IMR-90 (cell line): Measurements from ENCODE around the gene ZNF669. TPM values are rescaled to one million over a fixed set of nuclear protein-coding genes. Genes with fewer than 3 reads are reported as not detected.

Experiments used
- ATAC-seq: fragments of 200-7000 bp; cut with Tn5 transposase; 2 replicates; pipeline ENCODE4 v1.9.1; 2020; ENCODE audit warnings: low read depth, mild to moderate bottlenecking, moderate library complexity
- BruUV-seq: library from RNA; stranded (reverse); fragments of 400-500 nt; replicated peaks from 2 replicates; lab custom pipeline; 2021; lab: Mats Ljungman, UMichigan
- CTCF ChIA-PET: fragments of 300-600 bp; formaldehyde crosslinking; extraction: SDS; loops from one replicate; lab custom pipeline; 2021; ENCODE audit warnings: antibody characterized with exemption; lab: Yijun Ruan, JAX
- POLR2A ChIA-PET: fragments of 300-600 bp; sonication (Branson Sonifier 250); formaldehyde crosslinking; loops from one replicate; lab custom pipeline; 2022; ENCODE audit warnings: antibody characterized with exemption; ENCODE audit not compliant: unreplicated experiment; lab: Charles Lee
- DNase-seq: peaks from one replicate; pipeline ENCODE4 v3.0.0; 2013
- H2AFZ ChIP-seq: replicated peaks from 2 replicates; pipeline ENCODE3; 2013; ENCODE audit warnings: low read length, mild to moderate bottlenecking; ENCODE audit not compliant: poor library complexity
- H2AK5ac ChIP-seq: 2 replicates; pipeline ENCODE4 v1.6.1; 2013; ENCODE audit warnings: low read depth, low read length, inconsistent platforms
- H2AK9ac ChIP-seq: replicated peaks from 2 replicates; pipeline ENCODE3; 2013; ENCODE audit warnings: mild to moderate bottlenecking, low read depth, low read length, moderate library complexity; ENCODE audit not compliant: poor library complexity
- H2BK120ac ChIP-seq: 2 replicates; pipeline ENCODE4 v1.6.1; 2013; ENCODE audit warnings: low read depth, low read length, inconsistent platforms
- H2BK15ac ChIP-seq: 3 replicates; pipeline ENCODE4 v1.6.1; 2013; ENCODE audit warnings: low read depth, low read length, inconsistent platforms
- H2BK20ac ChIP-seq: 2 replicates; pipeline ENCODE4 v1.6.1; 2013; ENCODE audit warnings: low read depth, mild to moderate bottlenecking, inconsistent platforms, low read length, moderate library complexity
- H2BK5ac ChIP-seq: 2 replicates; pipeline ENCODE4 v1.6.1; 2013; ENCODE audit warnings: mild to moderate bottlenecking, low read depth, low read length, inconsistent platforms; ENCODE audit not compliant: poor library complexity, severe bottlenecking
- H3K14ac ChIP-seq: replicated peaks from 2 replicates; pipeline ENCODE4 v1.6.1; 2013; ENCODE audit warnings: low read depth, low read length, inconsistent platforms
- H3K18ac ChIP-seq: 2 replicates; pipeline ENCODE4 v1.6.1; 2013; ENCODE audit warnings: low read depth, low read length, control low read depth
- H3K23ac ChIP-seq: 2 replicates; pipeline ENCODE4 v1.6.1; 2013; ENCODE audit warnings: low read depth, low read length, inconsistent platforms
- H3K27ac ChIP-seq: 2 replicates; pipeline ENCODE4 v1.5.1; 2013; ENCODE audit warnings: mild to moderate bottlenecking, control low read depth, low read length; ENCODE audit not compliant: insufficient read depth
- H3K27me3 ChIP-seq: 2 replicates; pipeline ENCODE4 v1.6.1; 2013; ENCODE audit warnings: low read length; ENCODE audit not compliant: control insufficient read depth, insufficient read depth
- H3K36me3 ChIP-seq: 2 replicates; pipeline ENCODE4 v1.6.1; 2013; ENCODE audit warnings: low read length, mixed read lengths; ENCODE audit not compliant: control insufficient read depth, insufficient read depth
- H3K4ac ChIP-seq: 2 replicates; pipeline ENCODE4 v1.6.1; 2013; ENCODE audit warnings: low read depth, low read length, inconsistent platforms
- H3K4me1 ChIP-seq: 2 replicates; pipeline ENCODE4 v1.6.1; 2013; ENCODE audit warnings: low read length, mixed read lengths; ENCODE audit not compliant: control insufficient read depth, insufficient read depth
- H3K4me2 ChIP-seq: 2 replicates; pipeline ENCODE4 v1.6.1; 2013; ENCODE audit warnings: low read depth, mild to moderate bottlenecking, control low read depth, low read length, moderate library complexity
- H3K4me3 ChIP-seq: 2 replicates; pipeline ENCODE4 v1.5.1; 2013; ENCODE audit warnings: low read depth, mild to moderate bottlenecking, control low read depth, low read length, moderate library complexity; ENCODE audit not compliant: insufficient read depth
- H3K56ac ChIP-seq: 2 replicates; pipeline ENCODE4 v1.6.1; 2013; ENCODE audit warnings: low read length, inconsistent platforms; ENCODE audit not compliant: insufficient read depth; ENCODE audit errors: extremely low read depth
- H3K79me1 ChIP-seq, 2 experiments: 2 replicates each; pipeline ENCODE4 v1.6.1; 2013; ENCODE audit warnings: low read length in 2 of 2, inconsistent platforms in 1 of 2, low read depth in 1 of 2
- H3K9ac ChIP-seq: 2 replicates; pipeline ENCODE4 v1.6.1; 2013; ENCODE audit warnings: low read depth, low read length, control low read depth
- H3K9me1 ChIP-seq: 2 replicates; pipeline ENCODE4 v1.6.1; 2013; ENCODE audit warnings: low read length, inconsistent platforms; ENCODE audit not compliant: insufficient read depth
- H3K9me3 ChIP-seq: 2 replicates; pipeline ENCODE4 v1.6.1; 2013; ENCODE audit warnings: low read length; ENCODE audit not compliant: control insufficient read depth, insufficient read depth
- H4K20me1 ChIP-seq: 2 replicates; pipeline ENCODE4 v1.6.1; 2013; ENCODE audit warnings: low read length, inconsistent platforms; ENCODE audit not compliant: insufficient read depth
- H4K5ac ChIP-seq: 2 replicates; pipeline ENCODE4 v1.6.1; 2013; ENCODE audit warnings: mild to moderate bottlenecking, low read depth, low read length, control low read depth
- H4K8ac ChIP-seq, 2 experiments: 2 replicates each; pipeline ENCODE4 v1.6.1; 2013; ENCODE audit warnings: low read depth in 2 of 2, low read length in 2 of 2, control low read depth in 1 of 2, inconsistent platforms in 1 of 2
- H4K91ac ChIP-seq: 2 replicates; pipeline ENCODE4 v1.6.1; 2013; ENCODE audit warnings: low read depth, low read length, inconsistent platforms; ENCODE audit not compliant: insufficient read depth
- CHD1 ChIP-seq: IDR thresholded peaks from 2 replicates; pipeline ENCODE4 v1.6.1; 2012; ENCODE audit warnings: low read depth, low read length, improper control_type of control experiment
- MAFK ChIP-seq: IDR thresholded peaks from 2 replicates; pipeline ENCODE4 v1.6.1; 2012; ENCODE audit warnings: low read depth, low read length, improper control_type of control experiment
- WGBS, 2 experiments: methylation state at CpG; one replicate each; pipeline versions ENCODE4 v1.1.5 to v1.1.7; 2013; ENCODE audit warnings: missing lambda C conversion rate in 2 of 2; ENCODE audit not compliant: insufficient read length in 1 of 2; ENCODE audit errors: extremely low coverage in 2 of 2; 5-methylcytosine and 5-hydroxymethylcytosine counted together
- dilution Hi-C: fragments of 300-500 bp; cut with HindIII; formaldehyde crosslinking; loops from one replicate; pipeline ENCODE4 v1.14.3; 2018; ENCODE audit warnings: low sequenced_read_pairs; ENCODE audit not compliant: unreplicated experiment
- in situ Hi-C: fragments of 300-500 bp; cut with MboI; formaldehyde crosslinking; loops from 3 replicates; pipeline ENCODE4 v1.14.3; 2019; ENCODE audit warnings: low sequenced_read_pairs, inconsistent platforms, mixed read lengths
- intact Hi-C: fragments of 100-400 bp; cut with micrococcal nuclease; formaldehyde crosslinking; loops from 2 replicates; pipeline ENCODE4 v1.10.0; 2022
- polyA plus RNA-seq, 3 experiments: library from polyadenylated mRNA; depleted of rRNA; stranded (reverse); fragments of >200 nt; gene quantifications; 2 replicates each; pipeline ENCODE4 v1.2.3, GENCODE V29; 2012; ENCODE audit warnings: low replicate concordance in 1 of 3
- total RNA-seq: library from RNA; depleted of rRNA; stranded (reverse); fragments of >200 nt; gene quantifications from 2 replicates; pipeline ENCODE4 v1.2.3, GENCODE V29; 2012

ZNF669 gene
- total and polyA plus RNA-seq, 2 of the 4 experiments (the other 2 are of a cell fraction), result 3.8 to 10.8 TPM

DNA sequence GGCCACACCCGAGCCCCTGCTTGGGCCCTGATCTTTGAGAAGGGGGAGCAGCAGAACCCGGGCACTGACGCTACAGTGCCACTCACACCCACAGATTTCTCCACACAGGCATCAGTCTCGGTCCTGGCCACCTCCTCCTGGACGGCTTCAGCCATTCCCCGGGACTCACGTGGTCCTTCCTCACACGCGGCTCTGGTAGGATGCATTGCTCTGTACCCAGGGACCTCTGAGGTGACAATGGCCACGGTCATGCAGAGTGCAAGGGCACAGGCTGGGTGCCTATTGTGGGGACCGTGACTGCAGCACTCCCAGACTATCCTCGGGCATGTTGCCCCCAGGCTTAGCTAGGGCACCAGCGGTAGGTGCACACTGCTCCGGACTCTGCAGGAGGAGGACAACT, 13.7 kb downstream of the ZNF669 start:
- Histone ChIP-seq H2AFZ (no peak overlapping the region), H3K23ac (no peak overlapping the region), H2BK15ac (no peak overlapping the region), H3K18ac (no peak overlapping the region), H3K27ac (no peak overlapping the region), H3K9ac (no peak overlapping the region), H4K5ac (no peak overlapping the region), H3K79me1 (no peaks in the 10 kb centered on the region), H2BK120ac (no peak overlapping the region), H3K14ac (no peak overlapping the region), H3K4me1 (no peaks in the 10 kb centered on the region), H3K9me1 (no peaks in the 10 kb centered on the region), H2AK9ac (no peak overlapping the region), H4K91ac (no peak overlapping the region), H4K8ac (no peak overlapping the region), H3K27me3 (no peaks in the 10 kb centered on the region), H4K20me1 (no peaks in the 10 kb centered on the region), H3K36me3 (no peaks in the 10 kb centered on the region), H3K9me3 (peaks cover 4% of the 10 kb centered on the region; the same call in 1 of the 2 replicates), H3K56ac (no peak overlapping the region), H2AK5ac (no peak overlapping the region), H3K4me3 (no peak overlapping the region), H2BK20ac (no peak overlapping the region), H3K4ac (no peak overlapping the region), H2BK5ac (no peak overlapping the region), H3K4me2 (no peak overlapping the region)
- dilution Hi-C loops (no loop called here), intact Hi-C loops (no loop called here), in situ Hi-C loops (no loop called here)
- ATAC-seq, result no peak
- ChIA-PET POLR2A (no interaction called here), CTCF (no interaction called here)
- no TSS peak for BruUV-seq
- 75% methylated on average over 8 of the region's 14 CpGs; no CpG with 5 or more reads in 1 of the 2 experiments for whole genome bisulfite sequencing, 2 experiments
- DNase-seq, result no peak
- TF ChIP-seq CHD1 (no peak), MAFK (no peak)
